ENCODE results near the gene RASSF1.

RASSF1 gene

GRCh38 chr3:50300681-50301254, 39.9 kb downstream of the RASSF1 start:
- DNase-seq (ENCODE audit: low read depth, low spot score), result no peak

- DNase-seq (ENCODE audit: low read depth, low spot score), result no peak
Observed at GRCh38 chr3:50299929-50300680, 40.5 kb downstream of the RASSF1 start.

GRCh38 chr3:50299638-50299928, 41.1 kb downstream of the RASSF1 start:
- no peak for DNase-seq (ENCODE audit: low read depth, low spot score)

GRCh38 chr3:50298836-50299637, 41.6 kb downstream of the RASSF1 start, which contains the start of the genes HYAL3 and NAA80:
Gene HYAL3 (minus strand): TSS chr3:50299405. CDS start chr3:50295602, 3,803 bp downstream.
Gene NAA80 (minus strand): TSS chr3:50299405. CDS start chr3:50297463, 1,942 bp downstream.
- peak; percentile 99 for DNase-seq (ENCODE audit: low read depth, low spot score)

- no peak for DNase-seq (ENCODE audit: low read depth, low spot score)
Observed at GRCh38 chr3:50297896-50298725, 42.5 kb downstream of the RASSF1 start.

GRCh38 chr3:50297384-50297775, 43.3 kb downstream of the RASSF1 start:
- no peak for DNase-seq (ENCODE audit: low read depth, low spot score)

GRCh38 chr3:50296721-50297383, 43.8 kb downstream of the RASSF1 start:
- no peak for DNase-seq (ENCODE audit: low read depth, low spot score)

GRCh38 chr3:50295553-50296431, 44.8 kb downstream of the RASSF1 start:
- DNase-seq (ENCODE audit: low read depth, low spot score), result no peak

GRCh38 chr3:50294492-50295403, 45.9 kb downstream of the RASSF1 start:
- no peak for DNase-seq (ENCODE audit: low read depth, low spot score)

GRCh38 chr3:50294089-50294488, 46.5 kb downstream of the RASSF1 start:
- DNase-seq (ENCODE audit: low read depth, low spot score), result no peak

GRCh38 chr3:50293079-50293801, 47.4 kb downstream of the RASSF1 start:
- DNase-seq (ENCODE audit: low read depth, low spot score), result no peak

GRCh38 chr3:50292159-50293078, 48.2 kb downstream of the RASSF1 start, which contains the start of gene IFRD2:
Gene IFRD2 (minus strand): TSS chr3:50292429. CDS start chr3:50292274, 155 bp downstream.
- peak; percentile 98 for DNase-seq (ENCODE audit: low read depth, low spot score)

GRCh38 chr3:50290161-50290641, 50.4 kb downstream of the RASSF1 start:
- DNase-seq (ENCODE audit: low read depth, low spot score), result no peak

GRCh38 chr3:50289130-50289529, 51.5 kb downstream of the RASSF1 start:
- DNase-seq (ENCODE audit: low read depth, low spot score), result no peak

GRCh38 chr3:50288387-50289007, 52.1 kb downstream of the RASSF1 start:
- DNase-seq (ENCODE audit: low read depth, low spot score), result no peak

GRCh38 chr3:50287262-50287661, 53.4 kb downstream of the RASSF1 start:
- no peak for DNase-seq (ENCODE audit: low read depth, low spot score)

Data from ELF-1 (cell line).